GM23248 (cell line): Measurements from ENCODE around the gene HIPK2. TPM values are rescaled to one million over a fixed set of nuclear protein-coding genes. Genes with fewer than 3 reads are reported as not detected.
A peak's percentile ranks its signal among the peaks of the same experiment; 100 is the strongest.

Source experiments
- DNase-seq: peaks from one replicate; pipeline ENCODE4 v3.0.0-alpha.2; 2015
- H2AFZ ChIP-seq: fragments of 200-600 bp; sonication (generic); 2 replicates; pipeline ENCODE4 v1.6.1; 2016; ENCODE audit warnings: antibody characterized with exemption
- H3F3A ChIP-seq: fragments of 200-600 bp; sonication (generic); 2 replicates; pipeline ENCODE4 v1.6.1; 2016; ENCODE audit warnings: mild to moderate bottlenecking, antibody characterized with exemption, mixed run types; ENCODE audit not compliant: insufficient read depth
- H3K27ac ChIP-seq: fragments of 200-600 bp; sonication (generic); 2 replicates; pipeline ENCODE4 v1.5.1; 2016; ENCODE audit warnings: mild to moderate bottlenecking
- H3K27me3 ChIP-seq: fragments of 200-600 bp; sonication (generic); replicated peaks from 2 replicates; pipeline ENCODE4 v1.6.1; 2016; ENCODE audit warnings: mild to moderate bottlenecking; ENCODE audit not compliant: insufficient read depth
- H3K36me3 ChIP-seq: fragments of 200-600 bp; sonication (generic); 2 replicates; pipeline ENCODE4 v1.6.1; 2016; ENCODE audit warnings: low read depth, mild to moderate bottlenecking
- H3K4me1 ChIP-seq: fragments of 200-600 bp; sonication (generic); 2 replicates; pipeline ENCODE4 v1.6.1; 2016; ENCODE audit warnings: mild to moderate bottlenecking; ENCODE audit not compliant: insufficient read depth
- H3K4me2 ChIP-seq: fragments of 200-600 bp; sonication (generic); one replicate; pipeline ENCODE4 v1.6.1; 2016; ENCODE audit warnings: mild to moderate bottlenecking; ENCODE audit not compliant: unreplicated experiment
- H3K4me3 ChIP-seq: fragments of 200-600 bp; sonication (generic); 2 replicates; pipeline ENCODE4 v1.5.1; 2016; ENCODE audit warnings: mild to moderate bottlenecking
- H3K79me2 ChIP-seq: fragments of 200-600 bp; sonication (generic); 2 replicates; pipeline ENCODE4 v1.6.1; 2016; ENCODE audit warnings: mild to moderate bottlenecking; ENCODE audit not compliant: insufficient read depth
- H3K9ac ChIP-seq: fragments of 200-600 bp; sonication (generic); 2 replicates; pipeline ENCODE4 v1.6.1; 2016; ENCODE audit warnings: mild to moderate bottlenecking
- H3K9me2 ChIP-seq: fragments of 200-600 bp; sonication (generic); 2 replicates; pipeline ENCODE4 v1.6.1; 2016; ENCODE audit warnings: mixed run types, mild to moderate bottlenecking, moderate library complexity; ENCODE audit not compliant: insufficient read depth
- H3K9me3 ChIP-seq: fragments of 200-600 bp; sonication (generic); one replicate; pipeline ENCODE4 v1.6.1; 2017; ENCODE audit warnings: low read depth
- H4K20me1 ChIP-seq: fragments of 200-600 bp; sonication (generic); 2 replicates; pipeline ENCODE4 v1.6.0; 2016; ENCODE audit not compliant: insufficient read depth
- EZH2 ChIP-seq: fragments of 200-600 bp; sonication (generic); IDR thresholded peaks from 2 replicates; pipeline ENCODE4 v1.6.1; 2018; ENCODE audit warnings: antibody characterized with exemption, mild to moderate bottlenecking; ENCODE audit not compliant: insufficient read depth, poor library complexity, severe bottlenecking
- EZH2phosphoT487 ChIP-seq: fragments of 200-600 bp; sonication (generic); IDR thresholded peaks from 2 replicates; pipeline ENCODE4 v1.6.1; 2018; ENCODE audit warnings: antibody characterized with exemption, moderate library complexity, mild to moderate bottlenecking, low read depth; ENCODE audit not compliant: insufficient read depth
- WGBS, 2 experiments: methylation state at CpG; one replicate each; pipeline ENCODE4 v1.1.6; 2015 to 2017; ENCODE audit warnings: low lambda C conversion rate in 2 of 2, low coverage in 1 of 2; ENCODE audit errors: missing lambda C conversion rate in 2 of 2; 5-methylcytosine and 5-hydroxymethylcytosine counted together
- in situ Hi-C: fragments of 300-500 bp; cut with MboI; formaldehyde crosslinking; loops from 2 replicates; pipeline ENCODE4 v1.15.0; 2020
- polyA plus RNA-seq: library from polyadenylated mRNA; unstranded; fragments of >200 nt; fragmentation: Nextera tagmentation; extraction: Ambion mirVana; gene quantifications from 2 replicates; pipeline ENCODE4 v1.2.1, GENCODE V29; 2016
- total RNA-seq: library from RNA; depleted of rRNA; stranded (reverse); fragments of >200 nt; shearing (Covaris generic); gene quantifications from 2 replicates; pipeline ENCODE4 v1.2.3, GENCODE V29; 2014

The HIPK2 gene
- total and polyA plus RNA-seq, 2 experiments from 2014 or later, result 4.7 to 7.9 TPM

DNA sequence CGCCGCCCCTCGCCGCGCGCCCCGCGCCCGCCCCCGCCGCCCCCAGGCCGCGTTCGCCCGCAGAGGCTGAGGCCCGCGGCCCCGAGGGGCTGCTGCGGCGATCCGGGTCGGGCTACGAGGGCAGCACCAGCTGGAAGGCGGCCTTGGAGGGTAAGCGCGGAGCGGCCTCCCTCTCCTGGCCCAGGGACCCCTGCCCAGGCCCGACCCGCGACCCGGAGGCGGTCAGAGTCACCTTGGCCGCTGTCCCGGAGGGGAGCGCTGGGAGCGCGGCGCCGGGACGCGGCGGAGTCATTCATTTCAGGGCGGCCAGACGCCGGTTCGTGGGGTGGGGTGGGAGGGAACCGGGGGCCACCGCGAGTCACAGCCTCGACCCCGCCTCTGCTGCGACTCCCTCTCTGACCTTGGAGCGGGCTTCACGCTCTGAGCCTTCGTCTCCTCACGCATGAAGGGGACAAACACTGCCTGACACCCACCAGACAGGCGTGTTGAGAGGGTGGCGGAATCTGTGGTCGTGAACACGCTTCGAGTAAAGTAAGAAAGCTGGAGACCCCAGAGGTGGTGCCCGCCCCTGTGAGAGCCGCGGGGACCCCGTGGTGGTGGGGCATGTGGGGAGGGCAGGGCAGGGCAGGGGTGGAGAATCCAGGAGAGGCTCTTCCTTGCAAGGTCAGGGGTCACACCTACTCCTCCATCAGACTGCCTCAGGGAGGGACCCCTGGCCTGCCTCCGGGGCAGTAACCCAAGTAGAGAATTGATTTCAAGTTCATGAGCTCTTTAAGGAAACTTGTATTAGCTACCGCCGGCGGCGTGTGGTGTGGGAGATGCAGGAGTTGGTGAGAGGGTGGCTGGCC is 253.6 kb downstream of the HIPK2 start:
- no peak overlapping the region for H2AFZ ChIP-seq
- H3K4me1 ChIP-seq, result peaks cover 6% of the 10 kb centered on the region
- H3K27ac ChIP-seq, result no peak overlapping the region
- H3F3A ChIP-seq, result no peaks in the 10 kb centered on the region
- no peaks in the 10 kb centered on the region for H3K79me2 ChIP-seq
- H3K36me3 ChIP-seq, result no peaks in the 10 kb centered on the region
- H3K4me3 ChIP-seq, result no peak overlapping the region
- TF ChIP-seq EZH2 (no peak), EZH2phosphoT487 (no peak)
- H4K20me1 ChIP-seq, result no peaks in the 10 kb centered on the region
- H3K9me2 ChIP-seq, result no peaks in the 10 kb centered on the region
- H3K27me3 ChIP-seq, result peaks cover 22% of the 10 kb centered on the region
- H3K9me3 ChIP-seq, result no peaks in the 10 kb centered on the region
- H3K4me2 ChIP-seq, result no peak overlapping the region
- DNase-seq, result no peak
- in situ Hi-C loops, result no loop called here
- no peak overlapping the region for H3K9ac ChIP-seq
- 36 to 48% methylated on average over 37 to 54 of the region's 70 CpGs for WGBS, 2 experiments

- WGBS, 2 experiments, result 2% methylated on average over 28 to 42 of the region's 75 CpGs
- H3K36me3 ChIP-seq, result no peaks in the 10 kb centered on the region
- no peak within 1 kb of the TSS for H3K4me2 ChIP-seq
- no peaks in the 10 kb centered on the region for H3F3A ChIP-seq
- H3K79me2 ChIP-seq, result no peaks in the 10 kb centered on the region
- peaks cover 6% of the 10 kb centered on the region for H3K4me1 ChIP-seq
- 0 out of 2 replicates have a peak, but pooled peaks have one; percentile 75 for TF ChIP-seq EZH2phosphoT487
- peak; percentile 95 for TF ChIP-seq EZH2
- peaks cover 22% of the 10 kb centered on the region for H3K27me3 ChIP-seq
- H2AFZ ChIP-seq, result no peak within 1 kb of the TSS
- peak within 1 kb of the TSS; percentile 45 for H3K4me3 ChIP-seq
- no peak within 1 kb of the TSS for H3K9ac ChIP-seq
- H3K9me2 ChIP-seq, result no peaks in the 10 kb centered on the region
- H3K27ac ChIP-seq, result no peak within 1 kb of the TSS
- H3K9me3 ChIP-seq, result no peaks in the 10 kb centered on the region
- H4K20me1 ChIP-seq, result no peaks in the 10 kb centered on the region
- in situ Hi-C loops, result no loop called here
- DNase-seq, result peak; percentile 49
Observed at GRCh38 chr7:139523199-139523941, 254.4 kb downstream of the HIPK2 start, which contains the start of gene CLEC2L. CLEC2L (plus strand) TSS chr7:139523685; CDS start chr7:139523928, 243 bp downstream.

DNA sequence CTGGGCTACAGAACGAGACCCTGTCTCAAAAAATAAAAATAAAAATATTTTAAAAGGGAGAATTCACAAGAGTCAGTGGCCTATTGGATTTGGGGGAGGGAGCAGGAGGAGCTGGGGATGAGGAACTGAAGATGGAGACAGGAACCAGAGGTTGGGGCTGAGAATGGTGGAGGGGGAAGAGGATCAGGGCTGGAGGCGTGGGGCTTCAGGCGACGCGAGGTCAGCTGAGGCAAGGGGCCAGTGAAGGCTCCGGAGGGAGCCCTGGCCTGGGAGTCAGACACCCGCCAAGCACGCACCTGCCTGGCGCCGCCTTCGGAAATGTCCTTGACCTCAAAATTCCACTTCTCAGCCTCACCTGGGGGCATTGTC is 255.0 kb downstream of the HIPK2 start:
- WGBS, 2 experiments, result 5 to 7% methylated on average over 9 to 11 of the region's 11 CpGs
- Histone ChIP-seq H4K20me1 (no peaks in the 10 kb centered on the region), H3K79me2 (no peaks in the 10 kb centered on the region), H3K27me3 (peaks cover 27% of the 10 kb centered on the region), H3K4me3 (0 out of 2 replicates have a peak overlapping the region, but pooled peaks have one; percentile 45), H3K27ac (no peak overlapping the region), H3K9ac (no peak overlapping the region), H3K4me2 (no peak overlapping the region), H3K9me3 (no peaks in the 10 kb centered on the region), H2AFZ (no peak overlapping the region), H3K4me1 (peaks cover 5% of the 10 kb centered on the region), H3F3A (no peaks in the 10 kb centered on the region), H3K36me3 (no peaks in the 10 kb centered on the region), H3K9me2 (no peaks in the 10 kb centered on the region)
- DNase-seq, result no peak
- in situ Hi-C loops, result no loop called here
- TF ChIP-seq EZH2 (no peak), EZH2phosphoT487 (no peak)

GRCh38 chr7:139521439-139521838 is 256.4 kb downstream of the HIPK2 start:
- in situ Hi-C loops, result no loop called here
- Histone ChIP-seq H2AFZ (no peak overlapping the region), H3K9me2 (no peaks in the 10 kb centered on the region), H3K36me3 (no peaks in the 10 kb centered on the region), H3K27ac (no peak overlapping the region), H3K9me3 (no peaks in the 10 kb centered on the region), H3K79me2 (no peaks in the 10 kb centered on the region), H3F3A (no peaks in the 10 kb centered on the region), H4K20me1 (no peaks in the 10 kb centered on the region), H3K9ac (no peak overlapping the region), H3K4me2 (no peak overlapping the region), H3K4me3 (no peak overlapping the region), H3K4me1 (no peaks in the 10 kb centered on the region), H3K27me3 (peaks cover 35% of the 10 kb centered on the region)
- TF ChIP-seq EZH2phosphoT487 (no peak), EZH2 (no peak)
- WGBS, 2 experiments, result 0 to 17% methylated on average over 1 of the region's 1 CpG
- no peak for DNase-seq
